Mucosa of stomach (tissue), 1 donor: ENCODE results near the gene SCYL3.

Experiments
- H3K27me3 ChIP-seq: one replicate; pipeline ENCODE4 v1.7.0; 2013; ENCODE audit warnings: mild to moderate bottlenecking, low read length; ENCODE audit not compliant: control insufficient read depth, insufficient read depth
- H3K36me3 ChIP-seq: one replicate; pipeline ENCODE4 v1.7.0; 2013; ENCODE audit warnings: low read length; ENCODE audit not compliant: control insufficient read depth, insufficient read depth
- H3K4me1 ChIP-seq: one replicate; pipeline ENCODE4 v1.7.0; 2013; ENCODE audit warnings: mild to moderate bottlenecking, low read length; ENCODE audit not compliant: control insufficient read depth, insufficient read depth
- H3K4me3 ChIP-seq: one replicate; pipeline ENCODE4 v1.7.0; 2013; ENCODE audit warnings: low read length
- H3K9ac ChIP-seq: one replicate; pipeline ENCODE4 v1.7.0; 2013; ENCODE audit warnings: mild to moderate bottlenecking, low read length, moderate library complexity
- H3K9me3 ChIP-seq: one replicate; pipeline ENCODE4 v1.7.0; 2013; ENCODE audit warnings: mild to moderate bottlenecking, low read length, moderate library complexity; ENCODE audit not compliant: control insufficient read depth
- donor health status: Pancreatic carcinoma.

SCYL3 gene, protein sequence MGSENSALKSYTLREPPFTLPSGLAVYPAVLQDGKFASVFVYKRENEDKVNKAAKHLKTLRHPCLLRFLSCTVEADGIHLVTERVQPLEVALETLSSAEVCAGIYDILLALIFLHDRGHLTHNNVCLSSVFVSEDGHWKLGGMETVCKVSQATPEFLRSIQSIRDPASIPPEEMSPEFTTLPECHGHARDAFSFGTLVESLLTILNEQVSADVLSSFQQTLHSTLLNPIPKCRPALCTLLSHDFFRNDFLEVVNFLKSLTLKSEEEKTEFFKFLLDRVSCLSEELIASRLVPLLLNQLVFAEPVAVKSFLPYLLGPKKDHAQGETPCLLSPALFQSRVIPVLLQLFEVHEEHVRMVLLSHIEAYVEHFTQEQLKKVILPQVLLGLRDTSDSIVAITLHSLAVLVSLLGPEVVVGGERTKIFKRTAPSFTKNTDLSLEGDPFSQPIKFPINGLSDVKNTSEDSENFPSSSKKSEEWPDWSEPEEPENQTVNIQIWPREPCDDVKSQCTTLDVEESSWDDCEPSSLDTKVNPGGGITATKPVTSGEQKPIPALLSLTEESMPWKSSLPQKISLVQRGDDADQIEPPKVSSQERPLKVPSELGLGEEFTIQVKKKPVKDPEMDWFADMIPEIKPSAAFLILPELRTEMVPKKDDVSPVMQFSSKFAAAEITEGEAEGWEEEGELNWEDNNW

GRCh38 chr1:169893645-169894423 is at the start of gene SCYL3:
TSS of gene SCYL3 (minus strand) at chr1:169893896. CDS start at chr1:169888840, 5,056 bp downstream.
- Histone ChIP-seq H3K36me3 (no peaks in the 10 kb centered on the region), H3K9me3 (no peaks in the 10 kb centered on the region), H3K9ac (peak within 1 kb of the TSS; percentile 76), H3K27me3 (no peaks in the 10 kb centered on the region), H3K4me3 (peak within 1 kb of the TSS; percentile 77), H3K4me1 (peaks cover 18% of the 10 kb centered on the region)

GRCh38 chr1:169941982-169942830 is 48.5 kb upstream of the SCYL3 start:
- H3K9ac ChIP-seq = no peak overlapping the region
- H3K4me3 ChIP-seq = no peak overlapping the region
- no peaks in the 10 kb centered on the region for H3K27me3 ChIP-seq
- H3K4me1 ChIP-seq = peaks cover 6% of the 10 kb centered on the region
- H3K36me3 ChIP-seq = no peaks in the 10 kb centered on the region
- H3K9me3 ChIP-seq = no peaks in the 10 kb centered on the region

DNA sequence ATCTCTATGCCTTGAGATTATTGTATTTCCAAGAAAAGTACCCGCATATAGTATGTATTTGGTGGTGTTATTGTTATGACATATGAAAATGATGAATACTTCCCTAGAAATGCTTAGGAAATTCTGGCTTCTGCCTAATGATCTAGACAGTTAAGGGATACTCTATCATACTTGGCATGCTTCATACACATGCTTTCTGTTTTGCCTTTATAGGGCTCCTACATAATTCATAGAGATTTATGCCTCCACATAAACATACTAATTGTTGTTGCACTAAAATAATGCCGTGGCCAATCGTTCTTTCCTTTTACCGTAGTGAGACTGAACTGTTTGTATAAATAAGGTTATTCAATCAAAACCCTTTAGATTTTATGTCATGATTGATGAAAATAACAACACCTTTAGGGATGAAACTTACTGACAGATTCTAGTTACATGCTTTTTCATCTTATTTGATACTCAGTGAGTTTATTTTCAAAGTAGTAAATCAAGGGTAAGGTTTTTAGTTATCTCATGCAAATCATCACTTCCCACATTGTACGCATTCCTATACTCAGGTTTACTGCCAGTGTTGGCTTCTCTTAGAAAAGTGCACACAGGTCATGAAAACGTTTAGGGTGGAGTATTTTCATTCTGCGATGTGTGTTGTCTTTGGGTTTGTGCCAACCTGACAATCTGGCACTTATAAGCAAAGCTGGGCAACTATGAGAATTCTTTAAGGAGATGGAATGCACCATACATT is 40.5 kb upstream of the SCYL3 start:
- H3K9me3 ChIP-seq = no peaks in the 10 kb centered on the region
- no peak overlapping the region for H3K4me3 ChIP-seq
- no peaks in the 10 kb centered on the region for H3K27me3 ChIP-seq
- H3K36me3 ChIP-seq = no peaks in the 10 kb centered on the region
- no peak overlapping the region for H3K9ac ChIP-seq
- no peaks in the 10 kb centered on the region for H3K4me1 ChIP-seq

- no peaks in the 10 kb centered on the region for H3K36me3 ChIP-seq
- H3K4me1 ChIP-seq = no peaks in the 10 kb centered on the region
- no peak overlapping the region for H3K4me3 ChIP-seq
- H3K9me3 ChIP-seq = no peaks in the 10 kb centered on the region
- no peak overlapping the region for H3K9ac ChIP-seq
- no peaks in the 10 kb centered on the region for H3K27me3 ChIP-seq
Observed at GRCh38 chr1:169931795-169932231, 38.1 kb upstream of the SCYL3 start.

- no peak overlapping the region for H3K9ac ChIP-seq
- no peaks in the 10 kb centered on the region for H3K4me1 ChIP-seq
- H3K4me3 ChIP-seq = no peak overlapping the region
- H3K27me3 ChIP-seq = no peaks in the 10 kb centered on the region
- no peaks in the 10 kb centered on the region for H3K36me3 ChIP-seq
- no peaks in the 10 kb centered on the region for H3K9me3 ChIP-seq
Observed at GRCh38 chr1:169929210-169929526, 35.5 kb upstream of the SCYL3 start.

DNA sequence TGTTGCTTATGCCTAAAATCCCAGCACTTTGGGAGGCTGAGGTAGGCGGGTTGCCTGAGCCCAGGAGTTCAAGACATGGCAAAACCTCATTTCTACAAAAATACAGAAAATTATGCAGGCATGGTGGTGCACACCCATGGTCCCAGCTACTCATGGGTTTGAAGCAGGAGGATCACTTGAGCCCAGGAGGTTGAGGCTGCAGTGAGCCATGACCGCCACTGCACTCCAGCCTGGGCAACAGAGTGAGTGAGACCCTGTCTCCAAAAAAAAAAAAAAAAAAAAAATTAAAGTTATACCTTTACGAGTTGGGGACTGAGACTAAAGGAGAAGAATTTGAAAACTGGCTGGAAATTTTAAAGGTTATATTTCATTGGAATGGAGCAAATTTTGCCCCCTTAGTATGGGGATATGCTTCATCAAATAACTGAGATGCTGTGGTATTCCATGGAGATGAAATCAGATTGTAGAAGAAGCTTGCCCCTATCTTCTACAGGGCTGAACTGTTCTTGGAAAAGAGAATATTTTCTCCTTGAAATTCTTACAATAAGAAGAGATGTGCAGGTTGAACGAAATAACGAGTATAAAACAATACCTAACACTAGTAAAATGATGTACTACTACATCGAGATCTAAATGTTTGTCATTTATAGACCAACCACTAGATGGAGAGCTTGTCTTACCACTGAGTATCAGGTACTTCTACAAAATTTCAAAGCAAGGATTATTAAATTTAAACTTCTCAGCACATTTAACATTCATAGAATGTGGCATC is 34.9 kb upstream of the SCYL3 start:
- no peaks in the 10 kb centered on the region for H3K9me3 ChIP-seq
- no peaks in the 10 kb centered on the region for H3K36me3 ChIP-seq
- no peak overlapping the region for H3K4me3 ChIP-seq
- no peaks in the 10 kb centered on the region for H3K27me3 ChIP-seq
- no peak overlapping the region for H3K9ac ChIP-seq
- H3K4me1 ChIP-seq = no peaks in the 10 kb centered on the region

- Histone ChIP-seq H3K9ac (no peak overlapping the region), H3K9me3 (no peaks in the 10 kb centered on the region), H3K36me3 (no peaks in the 10 kb centered on the region), H3K4me3 (no peak overlapping the region), H3K4me1 (no peaks in the 10 kb centered on the region), H3K27me3 (no peaks in the 10 kb centered on the region)
Observed at GRCh38 chr1:169925505-169926482, 32.1 kb upstream of the SCYL3 start.

GRCh38 chr1:169924829-169925228 is 31.1 kb upstream of the SCYL3 start:
- no peak overlapping the region for H3K9ac ChIP-seq
- H3K4me3 ChIP-seq = no peak overlapping the region
- no peaks in the 10 kb centered on the region for H3K4me1 ChIP-seq
- no peaks in the 10 kb centered on the region for H3K27me3 ChIP-seq
- no peaks in the 10 kb centered on the region for H3K9me3 ChIP-seq
- no peaks in the 10 kb centered on the region for H3K36me3 ChIP-seq

GRCh38 chr1:169924063-169924462 is 30.4 kb upstream of the SCYL3 start:
- no peaks in the 10 kb centered on the region for H3K9me3 ChIP-seq
- no peaks in the 10 kb centered on the region for H3K4me1 ChIP-seq
- H3K27me3 ChIP-seq = no peaks in the 10 kb centered on the region
- H3K9ac ChIP-seq = no peak overlapping the region
- no peaks in the 10 kb centered on the region for H3K36me3 ChIP-seq
- no peak overlapping the region for H3K4me3 ChIP-seq

DNA sequence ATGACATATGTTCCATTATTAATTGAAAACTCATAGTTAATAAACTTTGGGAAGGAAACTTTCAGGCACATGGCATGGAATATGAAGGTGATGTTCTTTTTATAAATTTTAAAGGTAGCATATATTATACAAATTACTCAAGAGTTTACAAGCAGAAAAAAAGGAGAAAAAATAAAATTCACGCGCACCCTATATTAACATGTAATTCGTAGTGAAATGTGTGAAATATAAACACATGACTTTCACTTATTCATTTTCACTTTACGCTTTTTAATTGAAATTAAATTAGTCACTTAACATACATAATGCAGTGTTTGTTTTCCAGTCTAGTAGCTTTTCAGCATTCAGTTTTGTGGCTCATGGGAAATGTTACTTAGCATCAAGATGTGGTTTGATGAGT is 27.4 kb upstream of the SCYL3 start:
- Histone ChIP-seq H3K4me3 (no peak overlapping the region), H3K27me3 (no peaks in the 10 kb centered on the region), H3K4me1 (no peaks in the 10 kb centered on the region), H3K9me3 (no peaks in the 10 kb centered on the region), H3K9ac (no peak overlapping the region), H3K36me3 (no peaks in the 10 kb centered on the region)
